Lung (tissue), 12 donors: Measurements from ENCODE around the gene CORO7. TPM values are rescaled to one million over a fixed set of nuclear protein-coding genes. Genes with fewer than 3 reads are reported as not detected.

Experiments used
- ATAC-seq: fragments of 200-7000 bp; cut with Tn5 transposase; one replicate; pipeline ENCODE4 v1.9.1; 2020; ENCODE audit warnings: moderate number of reproducible peaks; ENCODE audit not compliant: insufficient read depth, low FRiP score
- DNase-seq, 3 donors: peaks; one replicate each; pipeline ENCODE4 v3.0.0-alpha.2; 2013 to 2017
- H3K27ac ChIP-seq, 2 donors: one replicate each; pipeline ENCODE4 v1.5.1; 2013; ENCODE audit warnings: mild to moderate bottlenecking in 2 of 2, moderate library complexity in 2 of 2, control low read depth in 1 of 2, inconsistent platforms in 1 of 2, low read depth in 1 of 2, low read length in 1 of 2
- H3K27me3 ChIP-seq, 3 donors: one replicate each; pipeline ENCODE4 v1.5.1; 2013; ENCODE audit warnings: low read length in 2 of 3; ENCODE audit not compliant: control insufficient read depth in 3 of 3, insufficient read depth in 3 of 3
- H3K36me3 ChIP-seq, 4 donors: one replicate each; pipeline ENCODE4 v1.5.1; 2013; ENCODE audit warnings: low read length in 4 of 4, mild to moderate bottlenecking in 1 of 4, moderate library complexity in 1 of 4; ENCODE audit not compliant: control insufficient read depth in 4 of 4, insufficient read depth in 4 of 4
- H3K4me1 ChIP-seq, 5 donors: one replicate each; pipeline ENCODE4 v1.5.1; 2013; ENCODE audit warnings: low read length in 5 of 5, mild to moderate bottlenecking in 2 of 5, moderate library complexity in 1 of 5; ENCODE audit not compliant: control insufficient read depth in 5 of 5, insufficient read depth in 5 of 5
- H3K4me3 ChIP-seq: one replicate; pipeline ENCODE4 v1.5.1; 2013; ENCODE audit warnings: mild to moderate bottlenecking, control low read depth, moderate library complexity
- H3K9ac ChIP-seq, 2 donors: one replicate each; pipeline ENCODE4 v1.5.1; 2013; ENCODE audit warnings: low read length in 2 of 2, control low read depth in 1 of 2; ENCODE audit not compliant: insufficient read depth in 1 of 2
- H3K9me3 ChIP-seq, 4 donors: one replicate each; pipeline ENCODE4 v1.5.1; 2013; ENCODE audit warnings: low read length in 3 of 4, mild to moderate bottlenecking in 1 of 4, moderate library complexity in 1 of 4; ENCODE audit not compliant: control insufficient read depth in 4 of 4, insufficient read depth in 3 of 4
- CTCF ChIP-seq: IDR thresholded peaks from 2 replicates; pipeline ENCODE4 v1.5.1; 2012; ENCODE audit warnings: mild to moderate bottlenecking; ENCODE audit errors: control extremely low read depth, extremely low read depth
- WGBS, 2 donors: extraction: QIAGEN DNeasy Blood & Tissue Kit; methylation state at CpG; one replicate each; pipeline ENCODE4 v1.1.7; 2013; 5-methylcytosine and 5-hydroxymethylcytosine counted together
- polyA plus RNA-seq, 2 donors: library from polyadenylated mRNA; stranded (reverse); fragments of 200-250 nt; gene quantifications; one replicate each; pipeline ENCODE4 v1.2.1, GENCODE V29; 2013
- total RNA-seq, 2 donors: library from RNA; depleted of rRNA in 1 of 2; stranded (reverse); fragments of >200 nt in 1 of 2; gene quantifications; one replicate each; pipeline ENCODE4 v1.2.1, GENCODE V29; 2014 to 2021
- donor health status: control.
- donor health status: control.
- donor health status: Bipolar disorder and iron deficiency.
- donor health status: healthy.
- donor health status: DM: yes; HTN: yes; CAD: no.

Gene CORO7
- total and polyA plus RNA-seq, 4 donors = 27.8 to 86.2 (median 46.1) TPM

- no peaks in the 10 kb centered on the region for H3K27me3 ChIP-seq
- H3K4me1 ChIP-seq = no peaks in the 10 kb centered on the region
- ATAC-seq (no peak), DNase-seq (no peak)
- H3K9me3 ChIP-seq = no peaks in the 10 kb centered on the region
- H3K4me3 ChIP-seq = no peak overlapping the region
- 95 to 98% methylated on average over 19 of the region's 19 CpGs for WGBS, 2 donors
- no peak for TF ChIP-seq CTCF
- no peak overlapping the region for H3K9ac ChIP-seq
- H3K36me3 ChIP-seq = peaks cover 0 to 48% (median 1%) of the 10 kb centered on the region in 4 donors
- no peak overlapping the region for H3K27ac ChIP-seq
These were observed 58.2 kb downstream of the CORO7 start for GRCh38 chr16:4358236-4358635.

GRCh38 chr16:4356820-4357219 is 59.6 kb downstream of the CORO7 start:
- Histone ChIP-seq H3K4me1 (no peaks in the 10 kb centered on the region), H3K27me3 (no peaks in the 10 kb centered on the region), H3K9me3 (no peaks in the 10 kb centered on the region), H3K9ac (no peak overlapping the region), H3K27ac (no peak overlapping the region), H3K36me3 (peaks cover 0 to 41% (median 1%) of the 10 kb centered on the region in 4 donors), H3K4me3 (no peak overlapping the region)
- TF ChIP-seq CTCF = no peak
- WGBS, 2 donors = 92 to 96% methylated on average over 7 of the region's 7 CpGs
- DNase-seq (no peak), ATAC-seq (no peak)

- H3K4me1 ChIP-seq = peaks cover 0 to 10% (median 0%) of the 10 kb centered on the region in 5 donors
- no peak for ATAC-seq
- no peak for DNase-seq
- no peaks in the 10 kb centered on the region for H3K9me3 ChIP-seq
- no peak overlapping the region for H3K4me3 ChIP-seq
- no peak for TF ChIP-seq CTCF
- no peak overlapping the region for H3K27ac ChIP-seq
- H3K27me3 ChIP-seq = no peaks in the 10 kb centered on the region
- H3K9ac ChIP-seq = no peak overlapping the region
- WGBS, 2 donors = 94 to 95% methylated on average over 20 of the region's 20 CpGs
- peaks cover 0 to 22% (median 0%) of the 10 kb centered on the region in 4 donors for H3K36me3 ChIP-seq
These were observed 61.6 kb downstream of the CORO7 start for GRCh38 chr16:4354512-4355409.
